ENCODE data around the gene C7orf33. TPM values are rescaled to one million over a fixed set of nuclear protein-coding genes. Genes with fewer than 3 reads are reported as not detected.

Gene C7orf33, protein sequence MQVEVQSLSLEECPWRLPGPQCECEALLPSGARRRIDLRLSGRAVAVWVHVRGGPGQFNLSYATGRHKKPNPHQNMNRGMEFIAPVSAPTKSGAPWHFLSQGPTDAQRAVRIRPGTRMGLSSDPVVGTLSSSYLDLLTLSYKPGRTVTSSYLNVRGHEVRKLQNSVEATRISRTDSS
- total RNA-seq, result not detected
- long read RNA-seq, result 0 reads

GRCh38 chr7:148590471-148590870, at the start of gene C7orf33:
TSS of gene C7orf33 (plus strand) at chr7:148590766. CDS start at chr7:148590926, 160 bp downstream.
- ATAC-seq, result no peak
- Histone ChIP-seq H3K36me3 (no peaks in the 10 kb centered on the region), H3K27me3 (ENCODE audit: low read depth) (no peaks in the 10 kb centered on the region), H3K4me3 (no peak within 1 kb of the TSS), H3K4me1 (no peaks in the 10 kb centered on the region), H3K27ac (no peak within 1 kb of the TSS), H3K9me3 (no peaks in the 10 kb centered on the region)
- DNase-seq, result no peak
- intact Hi-C loops (cut with DNase I), result no loop called here
- TF ChIP-seq, protein P1, sequence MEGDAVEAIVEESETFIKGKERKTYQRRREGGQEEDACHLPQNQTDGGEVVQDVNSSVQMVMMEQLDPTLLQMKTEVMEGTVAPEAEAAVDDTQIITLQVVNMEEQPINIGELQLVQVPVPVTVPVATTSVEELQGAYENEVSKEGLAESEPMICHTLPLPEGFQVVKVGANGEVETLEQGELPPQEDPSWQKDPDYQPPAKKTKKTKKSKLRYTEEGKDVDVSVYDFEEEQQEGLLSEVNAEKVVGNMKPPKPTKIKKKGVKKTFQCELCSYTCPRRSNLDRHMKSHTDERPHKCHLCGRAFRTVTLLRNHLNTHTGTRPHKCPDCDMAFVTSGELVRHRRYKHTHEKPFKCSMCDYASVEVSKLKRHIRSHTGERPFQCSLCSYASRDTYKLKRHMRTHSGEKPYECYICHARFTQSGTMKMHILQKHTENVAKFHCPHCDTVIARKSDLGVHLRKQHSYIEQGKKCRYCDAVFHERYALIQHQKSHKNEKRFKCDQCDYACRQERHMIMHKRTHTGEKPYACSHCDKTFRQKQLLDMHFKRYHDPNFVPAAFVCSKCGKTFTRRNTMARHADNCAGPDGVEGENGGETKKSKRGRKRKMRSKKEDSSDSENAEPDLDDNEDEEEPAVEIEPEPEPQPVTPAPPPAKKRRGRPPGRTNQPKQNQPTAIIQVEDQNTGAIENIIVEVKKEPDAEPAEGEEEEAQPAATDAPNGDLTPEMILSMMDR (IDR thresholded peaks at IDR 0.05), result no peak

GRCh38 chr7:148541891-148542504, 48.6 kb upstream of the C7orf33 start:
- TF ChIP-seq, protein P1 (IDR thresholded peaks at IDR 0.05), result no peak
- intact Hi-C loops (cut with DNase I), result no loop called here
- Histone ChIP-seq H3K36me3 (no peaks in the 10 kb centered on the region), H3K4me3 (no peak overlapping the region), H3K9me3 (no peaks in the 10 kb centered on the region), H3K27ac (no peak overlapping the region), H3K4me1 (no peaks in the 10 kb centered on the region), H3K27me3 (ENCODE audit: low read depth) (no peaks in the 10 kb centered on the region)
- ATAC-seq, result no peak
- no peak for DNase-seq

DNA sequence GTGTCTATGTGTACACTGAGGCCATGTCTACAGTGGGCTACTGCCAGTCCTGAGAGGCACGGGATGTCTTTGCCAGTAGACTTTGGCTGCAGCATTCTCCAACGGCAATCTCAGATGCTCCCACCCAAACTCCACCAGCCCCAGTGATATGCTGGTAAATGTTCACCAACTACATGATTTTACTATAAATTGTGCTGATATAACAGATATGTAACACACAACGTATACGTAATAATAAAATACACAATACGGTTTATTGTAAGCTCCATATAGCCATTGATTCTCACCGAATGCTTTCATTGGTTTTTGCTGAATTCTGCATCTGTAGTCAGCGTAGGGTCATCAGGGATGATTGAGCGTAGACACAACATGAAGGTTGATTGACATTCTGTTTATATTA, 47.3 kb upstream of the C7orf33 start:
- intact Hi-C loops (cut with DNase I), result no loop called here

DNA sequence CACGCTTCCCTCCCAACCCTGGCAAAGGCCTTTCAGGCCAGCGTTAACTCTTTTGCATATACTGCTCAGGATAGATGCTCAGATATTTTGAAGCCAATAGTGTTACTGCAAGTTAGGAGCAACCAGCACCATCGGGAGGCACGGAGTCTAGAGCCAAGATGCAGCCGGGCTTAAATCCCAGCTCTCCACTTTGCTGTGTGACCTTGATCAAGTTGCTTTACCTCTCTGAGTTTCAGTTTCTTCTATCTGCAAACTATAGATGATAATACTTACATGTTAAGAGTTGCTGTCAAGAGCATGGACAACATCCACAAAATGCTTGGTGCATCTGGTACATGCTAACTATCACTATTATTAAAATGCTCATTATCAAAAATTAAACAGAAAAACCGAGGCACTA, 45.4 kb upstream of the C7orf33 start:
- DNase-seq, result no peak
- Histone ChIP-seq H3K4me1 (no peaks in the 10 kb centered on the region), H3K27me3 (ENCODE audit: low read depth) (no peaks in the 10 kb centered on the region), H3K9me3 (no peaks in the 10 kb centered on the region), H3K4me3 (no peak overlapping the region), H3K27ac (no peak overlapping the region), H3K36me3 (no peaks in the 10 kb centered on the region)
- TF ChIP-seq, protein P1 (IDR thresholded peaks at IDR 0.05), result no peak
- intact Hi-C loops (cut with DNase I), result no loop called here
- ATAC-seq, result no peak

More for the DNA sequence above, 47.3 kb upstream of the C7orf33 start:
- H3K27ac ChIP-seq, result no peak overlapping the region
- no peaks in the 10 kb centered on the region for H3K27me3 ChIP-seq (ENCODE audit: low read depth)
- no peaks in the 10 kb centered on the region for H3K9me3 ChIP-seq
- no peaks in the 10 kb centered on the region for H3K36me3 ChIP-seq
- ATAC-seq, result no peak
- TF ChIP-seq, protein P1 (IDR thresholded peaks at IDR 0.05), result no peak
- no peak overlapping the region for H3K4me3 ChIP-seq
- DNase-seq, result no peak
- no peaks in the 10 kb centered on the region for H3K4me1 ChIP-seq

DNA sequence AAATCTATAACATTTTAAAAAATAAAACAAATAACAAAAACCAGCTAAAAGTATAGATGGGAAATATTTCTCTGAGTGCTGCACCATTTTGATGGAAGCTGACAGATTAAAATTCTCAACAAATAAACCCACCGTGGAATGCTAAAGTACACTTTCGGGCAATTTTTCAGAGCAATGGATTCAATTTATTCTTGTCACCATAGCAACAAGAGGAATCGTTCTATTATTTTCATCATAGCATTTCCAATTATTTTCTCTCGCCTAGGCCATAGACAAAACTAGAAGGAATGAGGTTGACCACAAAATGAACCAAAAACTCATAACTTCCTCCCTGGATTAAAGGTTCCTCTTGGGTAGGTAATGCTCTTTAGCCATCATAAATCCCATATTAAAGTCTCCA, 44.6 kb upstream of the C7orf33 start:
- no peak for ATAC-seq
- intact Hi-C loops (cut with DNase I), result no loop called here
- H3K27ac ChIP-seq, result no peak overlapping the region

More for the DNA sequence above, 44.6 kb upstream of the C7orf33 start:
- H3K4me1 ChIP-seq, result no peaks in the 10 kb centered on the region
- no peaks in the 10 kb centered on the region for H3K9me3 ChIP-seq
- no peak overlapping the region for H3K4me3 ChIP-seq
- no peaks in the 10 kb centered on the region for H3K36me3 ChIP-seq
- TF ChIP-seq, protein P1 (IDR thresholded peaks at IDR 0.05), result no peak
- no peak for DNase-seq
- H3K27me3 ChIP-seq (ENCODE audit: low read depth), result no peaks in the 10 kb centered on the region
